ENCODE results near the gene TIMM23.
"Not testable (repeated sequence)": the region's sequence is repeated elsewhere in the genome, so short reads cannot be mapped to it uniquely, and the experiment has no call there.

Gene TIMM23

GRCh38 chr10:46020344-46020657 is 48.0 kb downstream of the TIMM23 start:
- FAIRE-seq (no peak), DNase-seq (ENCODE audit: low spot score) (no peak)

- FAIRE-seq (no peak), DNase-seq (ENCODE audit: low spot score) (peak; percentile 95)
Observed at GRCh38 chr10:46022978-46023702, 50.9 kb downstream of the TIMM23 start.

GRCh38 chr10:46024948-46025347 is 52.7 kb downstream of the TIMM23 start:
- no peak for FAIRE-seq
- DNase-seq (ENCODE audit: low spot score), result no peak

- FAIRE-seq, result no peak
- DNase-seq (ENCODE audit: low spot score), result no peak
Observed at GRCh38 chr10:46025406-46025805, 53.1 kb downstream of the TIMM23 start.

- FAIRE-seq, result no peak
- DNase-seq (ENCODE audit: low spot score), result no peak
Observed at GRCh38 chr10:46026106-46026505, 53.8 kb downstream of the TIMM23 start.

GRCh38 chr10:46028584-46029460 is 56.5 kb downstream of the TIMM23 start:
- no peak for FAIRE-seq
- peak; percentile 86 for DNase-seq (ENCODE audit: low spot score)

- DNase-seq (ENCODE audit: low spot score) (no peak), FAIRE-seq (no peak)
Observed at GRCh38 chr10:46029461-46030030, 57.3 kb downstream of the TIMM23 start.

GRCh38 chr10:46030091-46030937 is 58.0 kb downstream of the TIMM23 start, which contains the start of gene NCOA4:
TSS of gene NCOA4 (minus strand) at chr10:46030623. CDS start at chr10:46016680, 13,943 bp downstream.
- FAIRE-seq, result no peak
- DNase-seq (ENCODE audit: low spot score), result peak; percentile 96

- FAIRE-seq, result no peak
- no peak for DNase-seq (ENCODE audit: low spot score)
Observed at GRCh38 chr10:46031648-46032532, 59.6 kb downstream of the TIMM23 start.

GRCh38 chr10:46033602-46034011 is 61.3 kb downstream of the TIMM23 start:
- DNase-seq (ENCODE audit: low spot score), result peak; percentile 75
- no peak for FAIRE-seq

GRCh38 chr10:46035923-46036849 is 63.9 kb downstream of the TIMM23 start:
- no peak for FAIRE-seq
- no peak for DNase-seq (ENCODE audit: low spot score)

- DNase-seq (ENCODE audit: low spot score) (no peak), FAIRE-seq (no peak)
Observed at GRCh38 chr10:46037107-46037825, 65.0 kb downstream of the TIMM23 start.

GRCh38 chr10:46040004-46040403 is 67.7 kb downstream of the TIMM23 start:
- DNase-seq (ENCODE audit: low spot score) (no peak), FAIRE-seq (no peak)

- no peak for DNase-seq (ENCODE audit: low spot score)
- no peak for FAIRE-seq
Observed at GRCh38 chr10:46042527-46042926, 70.2 kb downstream of the TIMM23 start.

- no peak for DNase-seq (ENCODE audit: low spot score)
- FAIRE-seq, result no peak
Observed at GRCh38 chr10:46046261-46046660, 74.0 kb downstream of the TIMM23 start, which contains the start of gene MSMB. TSS of gene MSMB (minus strand) at chr10:46046269. CDS start at chr10:46046237, 32 bp downstream.

- FAIRE-seq, result no peak
- DNase-seq (ENCODE audit: low spot score), result no peak
Observed at GRCh38 chr10:46048152-46048551, 75.9 kb downstream of the TIMM23 start.

GRCh38 chr10:46049497-46049831 is 77.2 kb downstream of the TIMM23 start:
- not testable (repeated sequence) for FAIRE-seq; DNase-seq (ENCODE audit: low spot score)

GRCh38 chr10:46050941-46051623 is 78.8 kb downstream of the TIMM23 start:
- DNase-seq (ENCODE audit: low spot score), result no peak
- no peak for FAIRE-seq
